NOMO-1 (cell line): Measurements from ENCODE around the gene DSP.

ENCODE experiments used
- DNase-seq, 2 experiments: peaks; one replicate each; lab custom pipeline; 2025; ENCODE audit not compliant: unreplicated experiment in 2 of 2; lab: John Stamatoyannopoulos, UW

Gene DSP

GRCh38 chr6:7532821-7533220 is 8.7 kb upstream of the DSP start:
- DNase-seq, result no peak

GRCh38 chr6:7534192-7534591 is 7.3 kb upstream of the DSP start:
- DNase-seq, result no peak

GRCh38 chr6:7535498-7535897 is 6.0 kb upstream of the DSP start:
- DNase-seq, result no peak

GRCh38 chr6:7537565-7538174 is 3.8 kb upstream of the DSP start:
- no peak for DNase-seq

- DNase-seq, result no peak
Measured at GRCh38 chr6:7538484-7538883, 3.0 kb upstream of the DSP start.

- no peak for DNase-seq
Measured at GRCh38 chr6:7540595-7540994, 876 bp upstream of the DSP start.

GRCh38 chr6:7542065-7542873 is 798 bp downstream of the DSP start:
- no peak for DNase-seq

GRCh38 chr6:7542874-7543624 is 1.6 kb downstream of the DSP start:
- no peak for DNase-seq

- no peak for DNase-seq
Measured at GRCh38 chr6:7543789-7544424, 2.4 kb downstream of the DSP start.

- DNase-seq, result no peak
Measured at GRCh38 chr6:7544597-7544996, 3.1 kb downstream of the DSP start.

GRCh38 chr6:7545316-7546019 is 4.0 kb downstream of the DSP start:
- no peak for DNase-seq

GRCh38 chr6:7546020-7546369 is 4.5 kb downstream of the DSP start:
- DNase-seq, result no peak

- no peak for DNase-seq
Measured at GRCh38 chr6:7546383-7546782, 4.9 kb downstream of the DSP start.

GRCh38 chr6:7546896-7547295 is 5.4 kb downstream of the DSP start:
- DNase-seq, result no peak

- no peak for DNase-seq
Measured at GRCh38 chr6:7547315-7547714, 5.8 kb downstream of the DSP start.

GRCh38 chr6:7550433-7550801 is 8.9 kb downstream of the DSP start:
- DNase-seq, result no peak

- DNase-seq, result no peak
Measured at GRCh38 chr6:7554533-7555275, 13.2 kb downstream of the DSP start.

GRCh38 chr6:7555671-7556070 is 14.2 kb downstream of the DSP start:
- no peak for DNase-seq

GRCh38 chr6:7556394-7557106 is 15.1 kb downstream of the DSP start:
- DNase-seq, result no peak

GRCh38 chr6:7557652-7558051 is 16.2 kb downstream of the DSP start:
- DNase-seq, result no peak
